ENCODE data around the gene FHIT.

DNA sequence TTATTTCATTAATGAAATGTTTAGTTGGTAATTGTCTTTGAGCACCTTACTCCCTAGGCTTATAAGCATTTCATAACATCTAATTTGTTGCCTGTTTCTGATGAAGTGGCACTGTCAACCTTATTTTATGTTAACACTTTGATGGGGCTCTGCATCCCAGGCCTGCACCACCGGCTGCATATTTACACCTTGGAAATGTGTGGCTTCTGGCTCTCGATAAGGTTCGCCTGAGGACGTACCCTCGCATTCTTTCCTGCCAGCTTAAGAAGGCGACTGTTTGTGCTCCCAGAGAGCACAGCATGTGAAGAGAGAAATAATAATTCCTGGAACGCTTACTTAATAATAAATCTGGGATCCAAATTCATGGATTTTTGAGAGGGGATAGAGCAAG lies 1438.1 kb downstream of the FHIT start:
- TF ChIP-seq POLR2A (IDR thresholded peaks at IDR 0.05) = no peak
- TF ChIP-seq, protein P1, sequence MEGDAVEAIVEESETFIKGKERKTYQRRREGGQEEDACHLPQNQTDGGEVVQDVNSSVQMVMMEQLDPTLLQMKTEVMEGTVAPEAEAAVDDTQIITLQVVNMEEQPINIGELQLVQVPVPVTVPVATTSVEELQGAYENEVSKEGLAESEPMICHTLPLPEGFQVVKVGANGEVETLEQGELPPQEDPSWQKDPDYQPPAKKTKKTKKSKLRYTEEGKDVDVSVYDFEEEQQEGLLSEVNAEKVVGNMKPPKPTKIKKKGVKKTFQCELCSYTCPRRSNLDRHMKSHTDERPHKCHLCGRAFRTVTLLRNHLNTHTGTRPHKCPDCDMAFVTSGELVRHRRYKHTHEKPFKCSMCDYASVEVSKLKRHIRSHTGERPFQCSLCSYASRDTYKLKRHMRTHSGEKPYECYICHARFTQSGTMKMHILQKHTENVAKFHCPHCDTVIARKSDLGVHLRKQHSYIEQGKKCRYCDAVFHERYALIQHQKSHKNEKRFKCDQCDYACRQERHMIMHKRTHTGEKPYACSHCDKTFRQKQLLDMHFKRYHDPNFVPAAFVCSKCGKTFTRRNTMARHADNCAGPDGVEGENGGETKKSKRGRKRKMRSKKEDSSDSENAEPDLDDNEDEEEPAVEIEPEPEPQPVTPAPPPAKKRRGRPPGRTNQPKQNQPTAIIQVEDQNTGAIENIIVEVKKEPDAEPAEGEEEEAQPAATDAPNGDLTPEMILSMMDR (IDR thresholded peaks at IDR 0.05) = no peak
